ENCODE data around the gene GAS2.

Gene GAS2

GRCh38 chr11:22752908-22753310 is 86.5 kb downstream of the GAS2 start:
- in situ Hi-C loops (cut with HindIII; ENCODE audit: low pct_ligation_motif_present, low sequenced_read_pairs): no loop called here
- Histone ChIP-seq H3K36me3 (replicated peaks) (no peaks in the 10 kb centered on the region), H3K4me3 (ENCODE audit: low read depth, low read length) (no peak overlapping the region), H3K27ac (no peak overlapping the region), H3K27me3 (replicated peaks) (no peaks in the 10 kb centered on the region)
- no peak for DNase-seq
- no peak for TF ChIP-seq CTCF (IDR thresholded peaks at IDR 0.05; ENCODE audit: low read depth, low read length, missing control alignments)

DNA sequence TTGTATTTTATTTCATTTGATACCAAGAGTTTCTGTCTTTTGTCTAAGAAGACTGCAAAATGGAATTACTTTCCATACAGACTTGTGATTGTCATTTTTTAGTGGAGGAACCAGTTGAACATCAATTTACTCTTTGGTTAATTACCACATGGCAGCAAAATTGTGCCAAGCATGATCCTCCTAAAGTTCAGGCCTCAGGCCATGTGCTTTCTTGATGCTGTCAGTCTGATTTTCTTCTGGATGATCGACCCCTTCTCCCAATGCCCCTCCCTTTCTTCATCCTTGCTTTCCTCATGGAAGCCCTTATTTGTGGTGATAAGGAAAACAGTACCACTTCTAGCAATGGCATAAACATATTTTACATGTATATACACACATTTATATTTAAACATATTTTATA is 87.0 kb downstream of the GAS2 start:
- Histone ChIP-seq H3K27ac (no peak overlapping the region), H3K36me3 (replicated peaks) (no peaks in the 10 kb centered on the region), H3K27me3 (replicated peaks) (no peaks in the 10 kb centered on the region), H3K4me3 (ENCODE audit: low read depth, low read length) (no peak overlapping the region)
- no peak for DNase-seq
- no peak for TF ChIP-seq CTCF (IDR thresholded peaks at IDR 0.05; ENCODE audit: low read depth, low read length, missing control alignments)
- in situ Hi-C loops (cut with HindIII; ENCODE audit: low pct_ligation_motif_present, low sequenced_read_pairs): no loop called here

DNA sequence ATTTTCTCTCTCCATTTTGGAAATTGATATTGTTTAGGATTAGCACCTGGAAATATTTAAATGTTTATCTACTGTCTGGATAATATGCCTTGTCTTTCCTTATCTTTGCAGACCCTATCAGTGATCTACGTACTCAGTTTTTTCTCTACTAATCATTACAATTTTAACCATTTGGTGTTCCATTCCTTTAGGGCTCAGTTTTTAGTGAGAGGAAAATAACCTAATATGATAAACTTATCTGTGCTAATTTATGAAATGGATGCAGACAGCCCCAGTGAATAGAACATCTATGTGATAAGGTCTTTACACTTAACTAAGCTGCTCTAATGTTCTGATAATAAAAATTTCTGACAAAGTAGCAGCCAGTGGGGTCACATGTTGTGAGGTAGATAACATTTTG is 94.7 kb downstream of the GAS2 start:
- TF ChIP-seq CTCF (IDR thresholded peaks at IDR 0.05; ENCODE audit: low read depth, low read length, missing control alignments): no peak
- H3K27ac ChIP-seq: no peak overlapping the region
- H3K36me3 ChIP-seq (replicated peaks): no peaks in the 10 kb centered on the region
- DNase-seq: no peak
- in situ Hi-C loops (cut with HindIII; ENCODE audit: low pct_ligation_motif_present, low sequenced_read_pairs): no loop called here
- H3K4me3 ChIP-seq (ENCODE audit: low read depth, low read length): no peak overlapping the region
- no peaks in the 10 kb centered on the region for H3K27me3 ChIP-seq (replicated peaks)

GRCh38 chr11:22763166-22763565 is 96.8 kb downstream of the GAS2 start:
- no peak for DNase-seq
- Histone ChIP-seq H3K27ac (no peak overlapping the region), H3K27me3 (replicated peaks) (no peaks in the 10 kb centered on the region), H3K4me3 (ENCODE audit: low read depth, low read length) (no peak overlapping the region), H3K36me3 (replicated peaks) (no peaks in the 10 kb centered on the region)
- in situ Hi-C loops (cut with HindIII; ENCODE audit: low pct_ligation_motif_present, low sequenced_read_pairs): no loop called here
- no peak for TF ChIP-seq CTCF (IDR thresholded peaks at IDR 0.05; ENCODE audit: low read depth, low read length, missing control alignments)

GRCh38 chr11:22764735-22765134 is 98.3 kb downstream of the GAS2 start:
- no peak overlapping the region for H3K4me3 ChIP-seq (ENCODE audit: low read depth, low read length)
- no peak for DNase-seq
- in situ Hi-C loops (cut with HindIII; ENCODE audit: low pct_ligation_motif_present, low sequenced_read_pairs): no loop called here
- H3K27me3 ChIP-seq (replicated peaks): no peaks in the 10 kb centered on the region
- H3K36me3 ChIP-seq (replicated peaks): no peaks in the 10 kb centered on the region
- no peak overlapping the region for H3K27ac ChIP-seq
- no peak for TF ChIP-seq CTCF (IDR thresholded peaks at IDR 0.05; ENCODE audit: low read depth, low read length, missing control alignments)

GRCh38 chr11:22768281-22768680 is 101.9 kb downstream of the GAS2 start:
- TF ChIP-seq CTCF (IDR thresholded peaks at IDR 0.05; ENCODE audit: low read depth, low read length, missing control alignments): no peak
- no peak overlapping the region for H3K4me3 ChIP-seq (ENCODE audit: low read depth, low read length)
- no peaks in the 10 kb centered on the region for H3K27me3 ChIP-seq (replicated peaks)
- no peak for DNase-seq
- no peaks in the 10 kb centered on the region for H3K36me3 ChIP-seq (replicated peaks)
- no peak overlapping the region for H3K27ac ChIP-seq
- in situ Hi-C loops (cut with HindIII; ENCODE audit: low pct_ligation_motif_present, low sequenced_read_pairs): no loop called here

Data from brain microvascular endothelial cell (primary cell).